ENCODE measurements around the gene AMFR. TPM values are rescaled to one million over a fixed set of nuclear protein-coding genes. Genes with fewer than 3 reads are reported as not detected.

The AMFR gene
- total RNA-seq, 1 donor from 2014 or later: 90.7 TPM

DNA sequence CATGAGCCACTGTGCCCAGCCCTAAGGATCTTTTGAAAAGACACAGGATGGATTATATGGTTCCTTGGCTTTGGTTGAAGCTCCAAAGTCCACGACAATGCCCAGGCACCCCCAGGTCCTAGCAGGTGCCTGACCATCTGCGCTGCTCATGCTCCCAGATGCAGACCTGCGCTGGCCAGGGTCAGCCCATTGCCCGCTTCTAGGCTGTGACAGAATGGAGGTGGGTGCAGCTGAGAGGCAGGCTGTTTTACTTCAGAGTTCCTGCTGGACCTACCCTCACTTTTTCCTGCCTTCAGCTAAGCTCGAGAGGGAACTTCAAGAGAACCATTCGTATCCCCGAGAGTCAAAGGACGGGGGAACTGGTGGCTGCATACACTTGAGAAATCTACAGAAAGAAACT, 60.5 kb downstream of the AMFR start:
- H3K27ac Mint-ChIP-seq (ENCODE audit: unreplicated experiment): no peak overlapping the region
- H3K36me3 Mint-ChIP-seq (ENCODE audit: low read depth, unreplicated experiment): peaks cover 32% of the 10 kb centered on the region
- DNase-seq (ENCODE audit: low spot score): no peak
- H3K4me1 Mint-ChIP-seq (ENCODE audit: unreplicated experiment): peaks cover 6% of the 10 kb centered on the region
- TF ChIP-seq, protein P1, sequence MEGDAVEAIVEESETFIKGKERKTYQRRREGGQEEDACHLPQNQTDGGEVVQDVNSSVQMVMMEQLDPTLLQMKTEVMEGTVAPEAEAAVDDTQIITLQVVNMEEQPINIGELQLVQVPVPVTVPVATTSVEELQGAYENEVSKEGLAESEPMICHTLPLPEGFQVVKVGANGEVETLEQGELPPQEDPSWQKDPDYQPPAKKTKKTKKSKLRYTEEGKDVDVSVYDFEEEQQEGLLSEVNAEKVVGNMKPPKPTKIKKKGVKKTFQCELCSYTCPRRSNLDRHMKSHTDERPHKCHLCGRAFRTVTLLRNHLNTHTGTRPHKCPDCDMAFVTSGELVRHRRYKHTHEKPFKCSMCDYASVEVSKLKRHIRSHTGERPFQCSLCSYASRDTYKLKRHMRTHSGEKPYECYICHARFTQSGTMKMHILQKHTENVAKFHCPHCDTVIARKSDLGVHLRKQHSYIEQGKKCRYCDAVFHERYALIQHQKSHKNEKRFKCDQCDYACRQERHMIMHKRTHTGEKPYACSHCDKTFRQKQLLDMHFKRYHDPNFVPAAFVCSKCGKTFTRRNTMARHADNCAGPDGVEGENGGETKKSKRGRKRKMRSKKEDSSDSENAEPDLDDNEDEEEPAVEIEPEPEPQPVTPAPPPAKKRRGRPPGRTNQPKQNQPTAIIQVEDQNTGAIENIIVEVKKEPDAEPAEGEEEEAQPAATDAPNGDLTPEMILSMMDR (IDR thresholded peaks at IDR 0.05; ENCODE audit: unreplicated experiment): no peak
- H3K4me3 Mint-ChIP-seq (ENCODE audit: unreplicated experiment): no peak overlapping the region
- H3K9me3 Mint-ChIP-seq (ENCODE audit: unreplicated experiment): no peaks in the 10 kb centered on the region
- H3K27me3 Mint-ChIP-seq (ENCODE audit: unreplicated experiment): peaks cover 9% of the 10 kb centered on the region

DNA sequence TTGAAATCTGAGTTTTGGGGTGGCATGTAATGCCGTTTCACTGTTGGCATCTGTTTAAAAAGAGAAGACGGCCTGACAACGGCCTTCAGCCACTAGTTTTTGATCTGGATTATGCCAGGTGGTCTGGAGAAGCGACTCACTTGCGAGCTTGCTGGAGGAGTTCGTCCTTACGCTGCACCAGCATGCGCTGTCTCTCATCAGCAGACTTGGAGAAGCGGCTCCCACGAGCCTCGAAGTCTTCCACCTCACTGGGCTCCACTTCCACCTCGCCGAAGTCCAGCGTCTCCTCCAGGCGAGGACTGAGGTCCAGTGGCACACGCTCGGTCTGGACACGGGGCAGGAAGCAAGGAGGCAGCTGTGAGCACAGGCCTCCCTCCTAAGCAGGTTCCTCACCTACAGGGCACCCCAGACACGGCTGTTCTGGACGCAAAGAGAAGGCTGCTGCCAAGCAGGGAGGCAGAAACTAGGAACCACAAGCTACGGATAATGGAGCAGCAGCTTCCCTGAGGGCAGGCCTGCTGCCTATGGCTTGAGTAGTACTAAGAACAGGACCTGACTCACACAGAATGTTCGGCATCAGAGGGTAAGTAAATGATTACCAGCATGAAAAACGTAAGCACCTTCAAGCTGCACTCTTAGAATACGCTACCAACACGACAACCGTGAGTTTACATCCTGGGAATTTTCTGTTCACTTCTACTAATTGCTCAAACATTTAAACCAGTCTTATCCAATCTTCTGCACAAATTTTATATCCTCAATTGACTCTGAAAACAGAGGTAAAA, 61.4 kb downstream of the AMFR start:
- Mint-ChIP-seq H3K27ac (ENCODE audit: unreplicated experiment) (no peak overlapping the region), H3K9me3 (ENCODE audit: unreplicated experiment) (no peaks in the 10 kb centered on the region), H3K4me1 (ENCODE audit: unreplicated experiment) (peaks cover 11% of the 10 kb centered on the region), H3K36me3 (ENCODE audit: low read depth, unreplicated experiment) (peaks cover 32% of the 10 kb centered on the region), H3K4me3 (ENCODE audit: unreplicated experiment) (no peak overlapping the region), H3K27me3 (ENCODE audit: unreplicated experiment) (peaks cover 9% of the 10 kb centered on the region)
- TF ChIP-seq, protein P1 (IDR thresholded peaks at IDR 0.05; ENCODE audit: unreplicated experiment): no peak
- no peak for DNase-seq (ENCODE audit: low spot score)

DNA sequence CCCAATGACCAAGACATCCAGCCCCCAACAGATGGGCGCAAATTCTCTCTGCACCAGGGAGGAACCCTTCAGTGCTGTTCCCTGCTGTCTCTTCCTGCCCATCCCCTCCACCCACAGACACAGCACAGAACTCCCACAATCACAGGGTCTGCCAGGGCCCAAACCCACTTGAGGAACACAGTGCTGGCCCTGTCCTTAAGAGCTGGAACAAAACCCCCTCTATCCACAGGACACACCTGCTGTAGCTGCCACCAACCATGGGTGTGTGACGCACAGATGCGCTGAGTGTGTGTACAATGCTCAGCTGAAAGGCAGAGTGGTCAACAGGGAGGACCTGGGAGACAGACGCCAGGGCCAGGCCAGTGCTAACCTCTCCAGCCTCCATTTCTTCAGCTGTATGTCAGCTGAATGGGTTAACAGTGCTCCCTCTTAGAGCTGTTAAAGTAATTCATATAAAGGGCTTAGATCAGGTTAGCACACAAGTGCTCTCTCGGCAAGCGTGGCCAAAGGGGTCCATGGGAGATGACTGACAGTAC, 62.1 kb downstream of the AMFR start:
- Mint-ChIP-seq H3K4me1 (ENCODE audit: unreplicated experiment) (peaks cover 17% of the 10 kb centered on the region), H3K27me3 (ENCODE audit: unreplicated experiment) (peaks cover 12% of the 10 kb centered on the region), H3K36me3 (ENCODE audit: low read depth, unreplicated experiment) (peaks cover 26% of the 10 kb centered on the region), H3K27ac (ENCODE audit: unreplicated experiment) (no peak overlapping the region), H3K9me3 (ENCODE audit: unreplicated experiment) (no peaks in the 10 kb centered on the region), H3K4me3 (ENCODE audit: unreplicated experiment) (no peak overlapping the region)
- TF ChIP-seq, protein P1 (IDR thresholded peaks at IDR 0.05; ENCODE audit: unreplicated experiment): no peak
- no peak for DNase-seq (ENCODE audit: low spot score)

DNA sequence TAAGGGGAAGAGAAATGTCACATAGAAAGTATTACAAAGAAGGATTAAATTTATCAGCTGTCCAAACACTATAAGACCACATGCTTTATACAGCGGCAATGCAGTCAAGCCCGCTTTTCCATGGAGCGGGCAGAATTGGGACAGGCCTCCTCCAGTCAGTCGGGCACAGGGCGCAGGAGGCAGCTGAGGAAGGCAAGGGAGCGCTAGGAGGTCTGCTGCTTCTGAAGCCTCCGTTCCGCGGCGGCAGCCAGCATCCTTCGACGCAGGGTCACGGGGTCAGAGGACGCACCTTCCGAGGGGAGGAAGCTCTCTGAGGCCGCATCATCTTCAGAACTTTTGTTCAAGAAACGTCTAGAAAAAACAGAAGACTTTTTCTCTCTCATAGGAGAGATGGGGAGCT, 62.6 kb downstream of the AMFR start:
- H3K27ac Mint-ChIP-seq (ENCODE audit: unreplicated experiment): no peak overlapping the region
- H3K4me1 Mint-ChIP-seq (ENCODE audit: unreplicated experiment): peaks cover 20% of the 10 kb centered on the region
- H3K27me3 Mint-ChIP-seq (ENCODE audit: unreplicated experiment): peaks cover 12% of the 10 kb centered on the region

More for the DNA sequence above, 62.6 kb downstream of the AMFR start:
- Mint-ChIP-seq H3K4me3 (ENCODE audit: unreplicated experiment) (no peak overlapping the region), H3K9me3 (ENCODE audit: unreplicated experiment) (no peaks in the 10 kb centered on the region), H3K36me3 (ENCODE audit: low read depth, unreplicated experiment) (peaks cover 20% of the 10 kb centered on the region)
- no peak for DNase-seq (ENCODE audit: low spot score)
- TF ChIP-seq, protein P1 (IDR thresholded peaks at IDR 0.05; ENCODE audit: unreplicated experiment): no peak

All from endothelial cell (in vitro differentiated cells).